Body of pancreas (tissue), 4 donors: ENCODE data around the gene PCDHB16. TPM values are rescaled to one million over a fixed set of nuclear protein-coding genes. Genes with fewer than 3 reads are reported as not detected.
"Not testable (repeated sequence)": the region's sequence is repeated elsewhere in the genome, so short reads cannot be mapped to it uniquely, and the experiment has no call there.

ENCODE experiments used
- ATAC-seq: fragments of 150-250 bp; one replicate; pipeline ENCODE4 v1.9.1; 2016
- DNase-seq, 4 donors: peaks; one replicate each; pipeline ENCODE4 v3.0.0-alpha.2; 2019
- H3K27ac ChIP-seq, 4 donors: fragments of 200-600 bp; sonication (generic); 1 replicate in 3 of 4; 2 replicates in 1 of 4; pipeline versions ENCODE4 v1.5.1 to v1.6.1; 2016 to 2019; ENCODE audit warnings: mild to moderate bottlenecking in 1 of 4, mixed read lengths in 1 of 4, moderate library complexity in 1 of 4
- H3K27me3 ChIP-seq, 2 donors: fragments of 200-600 bp; sonication (generic); one replicate each; pipeline ENCODE4 v1.6.0; 2016; ENCODE audit warnings: mild to moderate bottlenecking in 1 of 2
- H3K36me3 ChIP-seq, 2 donors: fragments of 200-600 bp; sonication (generic); replicated peaks in 1 of 2; 2 replicates each; pipeline ENCODE4 v1.5.1; 2016; ENCODE audit warnings: low read depth in 2 of 2; ENCODE audit not compliant: insufficient read depth in 1 of 2
- H3K4me1 ChIP-seq: fragments of 200-600 bp; sonication (generic); one replicate; pipeline ENCODE4 v1.6.0; 2016
- H3K4me3 ChIP-seq, 2 donors: fragments of 200-600 bp; sonication (generic); 1 replicate in 1 of 2; 2 replicates in 1 of 2; pipeline ENCODE4 v1.5.1; 2016 to 2019
- H3K9me3 ChIP-seq, 3 donors: fragments of 200-600 bp; sonication (generic); 1 replicate in 2 of 3; 2 replicates in 1 of 3; pipeline ENCODE4 v1.5.1; 2016
- POLR2A ChIP-seq, 3 donors: fragments of 450-650 bp; IDR thresholded peaks; one replicate each; pipeline ENCODE4 v1.6.1; 2016; ENCODE audit warnings: antibody characterized with exemption in 3 of 3, mild to moderate bottlenecking in 2 of 3
- WGBS, 2 donors: methylation state at CpG; one replicate each; pipeline ENCODE4 v1.1.5; 2017; 5-methylcytosine and 5-hydroxymethylcytosine counted together
- intact Hi-C: fragments of 100-400 bp; cut with DNase I; formaldehyde crosslinking; loops from one replicate; pipeline ENCODE4 v1.15.1; 2023
- total RNA-seq, 2 donors: library from RNA; depleted of rRNA; stranded (reverse); fragments of >200 nt; gene quantifications; one replicate each; pipeline ENCODE4 v1.1.0, GENCODE V29; 2016
- TF ChIP-seq, protein P1 (sequence below), 7 experiments: fragments of 450-650 bp in 4 of 7; fragments of 200-600 bp in 3 of 7; sonication (generic) in 3 of 7; IDR thresholded peaks; one replicate each; pipeline ENCODE4 v1.5.1; 2016 to 2019; ENCODE audit warnings: antibody characterized with exemption in 7 of 7

The PCDHB16 gene
- total RNA-seq, 2 donors from 2014 or later: 2.1 to 4.6 TPM

DNA sequence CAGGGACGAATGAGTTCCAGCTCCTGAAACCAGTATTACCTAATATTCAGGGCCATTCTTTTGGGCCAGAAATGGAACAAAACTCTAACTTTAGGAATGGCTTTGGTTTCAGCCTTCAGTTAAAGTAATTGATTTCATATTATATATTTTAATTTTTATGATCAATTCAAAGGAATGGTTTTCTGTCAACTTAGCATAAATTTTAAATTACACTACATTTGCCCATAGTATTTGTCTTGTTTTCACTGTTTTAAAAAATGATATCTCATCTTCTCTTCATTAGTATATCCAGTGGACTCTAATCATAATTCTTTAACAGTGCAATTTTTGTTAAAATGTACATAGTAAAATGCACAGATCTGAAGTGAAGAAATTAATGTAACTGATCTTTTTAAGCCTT, 1.9 kb upstream of the PCDHB16 start:
- no peak for ATAC-seq
- 17 to 24% methylated on average over 1 of the region's 1 CpG for WGBS, 2 donors
- TF ChIP-seq POLR2A (IDR thresholded peaks at IDR 0.05): no peak
- TF ChIP-seq, protein P1, sequence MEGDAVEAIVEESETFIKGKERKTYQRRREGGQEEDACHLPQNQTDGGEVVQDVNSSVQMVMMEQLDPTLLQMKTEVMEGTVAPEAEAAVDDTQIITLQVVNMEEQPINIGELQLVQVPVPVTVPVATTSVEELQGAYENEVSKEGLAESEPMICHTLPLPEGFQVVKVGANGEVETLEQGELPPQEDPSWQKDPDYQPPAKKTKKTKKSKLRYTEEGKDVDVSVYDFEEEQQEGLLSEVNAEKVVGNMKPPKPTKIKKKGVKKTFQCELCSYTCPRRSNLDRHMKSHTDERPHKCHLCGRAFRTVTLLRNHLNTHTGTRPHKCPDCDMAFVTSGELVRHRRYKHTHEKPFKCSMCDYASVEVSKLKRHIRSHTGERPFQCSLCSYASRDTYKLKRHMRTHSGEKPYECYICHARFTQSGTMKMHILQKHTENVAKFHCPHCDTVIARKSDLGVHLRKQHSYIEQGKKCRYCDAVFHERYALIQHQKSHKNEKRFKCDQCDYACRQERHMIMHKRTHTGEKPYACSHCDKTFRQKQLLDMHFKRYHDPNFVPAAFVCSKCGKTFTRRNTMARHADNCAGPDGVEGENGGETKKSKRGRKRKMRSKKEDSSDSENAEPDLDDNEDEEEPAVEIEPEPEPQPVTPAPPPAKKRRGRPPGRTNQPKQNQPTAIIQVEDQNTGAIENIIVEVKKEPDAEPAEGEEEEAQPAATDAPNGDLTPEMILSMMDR (IDR thresholded peaks at IDR 0.05): no peak
- intact Hi-C loops: no loop called here
- Histone ChIP-seq H3K4me3 (no peak overlapping the region), H3K36me3 (no peaks in the 10 kb centered on the region), H3K9me3 (peaks cover 0 to 45% (median 10%) of the 10 kb centered on the region in 3 donors), H3K27ac (no peak overlapping the region), H3K4me1 (no peaks in the 10 kb centered on the region), H3K27me3 (peaks cover 0 to 4% of the 10 kb centered on the region in 2 donors)
- no peak for DNase-seq

- H3K36me3 ChIP-seq, intact Hi-C loops, H3K4me3 ChIP-seq, H3K4me1 ChIP-seq, H3K27ac ChIP-seq, DNase-seq, H3K27me3 ChIP-seq, ATAC-seq: not testable (repeated sequence)
- 16 to 46% methylated on average over 4 to 37 of the region's 69 CpGs for WGBS, 2 donors
- H3K9me3 ChIP-seq: peaks cover 0 to 27% (median 0%) of the 10 kb centered on the region in 3 donors
Measured at GRCh38 chr5:141184117-141184855, 2.1 kb downstream of the PCDHB16 start.

DNA sequence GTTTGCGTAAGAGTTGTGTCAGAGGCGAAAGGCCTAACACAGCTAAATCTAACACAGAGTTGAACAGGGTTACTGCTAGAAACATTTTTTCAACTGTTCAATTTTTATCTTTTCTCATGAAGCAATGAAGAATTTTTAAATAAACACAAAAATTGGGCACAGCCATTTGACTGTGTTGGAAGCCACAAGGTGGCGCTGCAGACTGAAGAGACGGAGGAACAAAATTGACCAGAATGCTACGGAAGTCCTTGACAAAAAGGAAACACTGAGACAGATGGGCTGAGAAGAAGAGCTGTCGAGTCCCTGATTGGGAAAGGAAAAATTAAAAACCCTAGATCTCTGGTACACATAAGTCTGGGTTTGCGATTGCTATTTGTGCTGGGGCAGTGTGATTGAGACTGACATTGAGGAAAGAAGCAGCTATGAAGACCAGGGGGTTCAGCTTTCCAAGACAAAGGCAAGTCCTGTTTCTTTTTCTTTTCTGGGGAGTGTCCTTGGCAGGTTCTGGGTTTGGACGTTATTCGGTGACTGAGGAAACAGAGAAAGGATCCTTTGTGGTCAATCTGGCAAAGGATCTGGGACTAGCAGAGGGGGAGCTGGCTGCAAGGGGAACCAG, 4.8 kb downstream of the PCDHB16 start, which contains the start of gene PCDHB9:
Gene PCDHB9 (plus strand): TSS at position 265 of the 616 bp plus-strand sequence. CDS start 158 bp downstream, at position 423.
- WGBS, 2 donors: 18 to 25% methylated on average over 9 of the region's 9 CpGs
- no peaks in the 10 kb centered on the region for H3K36me3 ChIP-seq

DNA sequence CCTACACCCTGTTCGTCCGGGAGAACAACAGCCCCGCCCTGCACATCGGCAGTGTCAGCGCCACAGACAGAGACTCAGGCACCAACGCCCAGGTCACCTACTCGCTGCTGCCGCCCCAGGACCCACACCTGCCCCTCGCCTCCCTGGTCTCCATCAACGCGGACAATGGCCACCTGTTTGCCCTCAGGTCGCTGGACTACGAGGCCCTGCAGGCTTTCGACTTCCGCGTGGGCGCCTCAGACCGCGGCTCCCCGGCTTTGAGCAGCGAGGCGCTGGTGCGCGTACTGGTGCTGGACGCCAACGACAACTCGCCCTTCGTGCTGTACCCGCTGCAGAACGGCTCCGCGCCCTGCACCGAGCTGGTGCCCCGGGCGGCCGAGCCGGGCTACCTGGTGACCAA, 6.5 kb downstream of the PCDHB16 start:
- H3K4me3 ChIP-seq, DNase-seq, H3K27me3 ChIP-seq, ATAC-seq, H3K4me1 ChIP-seq, H3K36me3 ChIP-seq, H3K27ac ChIP-seq, intact Hi-C loops: not testable (repeated sequence)
- H3K9me3 ChIP-seq: peaks cover 0 to 15% (median 0%) of the 10 kb centered on the region in 3 donors
- WGBS, 2 donors: 19 to 36% methylated on average over 10 to 31 of the region's 37 CpGs

More for the DNA sequence above, 4.8 kb downstream of the PCDHB16 start, which contains the start of gene PCDHB9:
- peaks cover 0 to 24% (median 0%) of the 10 kb centered on the region in 3 donors for H3K9me3 ChIP-seq
- ATAC-seq: no peak
- no peaks in the 10 kb centered on the region for H3K4me1 ChIP-seq
- H3K27me3 ChIP-seq: no peaks in the 10 kb centered on the region
- TF ChIP-seq POLR2A (IDR thresholded peaks at IDR 0.05): no peak
- TF ChIP-seq, protein P1 (IDR thresholded peaks at IDR 0.05): peak in 6 of 7 experiments; percentile 13 to 31 (median 26)
- H3K27ac ChIP-seq: no peak within 1 kb of the TSS
- no peak within 1 kb of the TSS for H3K4me3 ChIP-seq
- peak in 3 of 4 donors; percentile 15 to 36 (median 30) for DNase-seq
- intact Hi-C loops: no loop called here

GRCh38 chr5:141189131-141189530, 6.9 kb downstream of the PCDHB16 start:
- H3K36me3 ChIP-seq, H3K4me3 ChIP-seq, intact Hi-C loops, H3K27me3 ChIP-seq, H3K4me1 ChIP-seq, DNase-seq, H3K27ac ChIP-seq, ATAC-seq: not testable (repeated sequence)
- H3K9me3 ChIP-seq: peaks cover 0 to 14% (median 0%) of the 10 kb centered on the region in 3 donors
- WGBS, 2 donors: 38 to 64% methylated on average over 5 to 15 of the region's 35 CpGs

GRCh38 chr5:141192110-141192725, 10.0 kb downstream of the PCDHB16 start, which contains the start of gene PCDHB10:
PCDHB10 (plus strand) TSS chr5:141192353; CDS start chr5:141192553, 200 bp downstream.
- H3K9me3 ChIP-seq: peaks cover 0 to 21% (median 0%) of the 10 kb centered on the region in 3 donors

DNA sequence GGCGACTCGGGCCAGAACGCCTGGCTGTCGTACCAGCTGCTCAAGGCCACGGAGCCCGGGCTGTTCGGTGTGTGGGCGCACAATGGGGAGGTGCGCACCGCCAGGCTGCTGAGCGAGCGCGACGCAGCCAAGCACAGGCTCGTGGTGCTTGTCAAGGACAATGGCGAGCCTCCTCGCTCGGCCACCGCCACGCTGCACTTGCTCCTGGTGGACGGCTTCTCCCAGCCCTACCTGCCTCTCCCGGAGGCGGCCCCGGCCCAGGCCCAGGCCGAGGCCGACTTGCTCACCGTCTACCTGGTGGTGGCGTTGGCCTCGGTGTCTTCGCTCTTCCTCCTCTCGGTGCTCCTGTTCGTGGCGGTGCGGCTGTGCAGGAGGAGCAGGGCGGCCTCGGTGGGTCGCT, 12.1 kb downstream of the PCDHB16 start:
- ATAC-seq, H3K27me3 ChIP-seq, intact Hi-C loops, H3K36me3 ChIP-seq, H3K27ac ChIP-seq, H3K4me3 ChIP-seq, DNase-seq, H3K4me1 ChIP-seq: not testable (repeated sequence)
- peaks cover 0 to 28% (median 0%) of the 10 kb centered on the region in 3 donors for H3K9me3 ChIP-seq
- WGBS, 2 donors: 20% methylated on average over 21 of the region's 37 CpGs; no CpG with 5 or more reads in 1 of the 2 donors

More at GRCh38 chr5:141192110-141192725, 10.0 kb downstream of the PCDHB16 start, which contains the start of gene PCDHB10:
- TF ChIP-seq, protein P1 (IDR thresholded peaks at IDR 0.05): peak in 5 of 7 experiments; percentile 9 to 25 (median 23)
- no peak for TF ChIP-seq POLR2A (IDR thresholded peaks at IDR 0.05)
- Histone ChIP-seq H3K27me3 (no peaks in the 10 kb centered on the region), H3K4me3 (no peak within 1 kb of the TSS), H3K36me3 (no peaks in the 10 kb centered on the region), H3K27ac (no peak within 1 kb of the TSS), H3K4me1 (no peaks in the 10 kb centered on the region)
- intact Hi-C loops: no loop called here
- DNase-seq (peak in 3 of 4 donors; percentile 20 to 40 (median 26)), ATAC-seq (no peak)
- WGBS, 2 donors: 5 to 6% methylated on average over 8 to 10 of the region's 10 CpGs
